DOHH2 (cell line): ENCODE measurements around the gene DPYSL5.

Source experiments
- CTCF ChIP-seq: fragments of 200-600 bp; sonication (generic); IDR thresholded peaks from one replicate; pipeline ENCODE4 v1.5.1; 2014; ENCODE audit warnings: antibody characterized with exemption, mild to moderate bottlenecking, low read depth, low read length; ENCODE audit not compliant: poor library complexity, severe bottlenecking
- EZH2phosphoT487 ChIP-seq: fragments of 200-600 bp; sonication (generic); IDR thresholded peaks from 2 replicates; pipeline ENCODE4 v1.6.1; 2017; ENCODE audit warnings: borderline replicate concordance, mild to moderate bottlenecking, antibody characterized with exemption, low read length, moderate library complexity, mixed read lengths

- TF ChIP-seq CTCF (no peak), EZH2phosphoT487 (no peak)
Observed at GRCh38 chr2:26952374-26952773, 104.4 kb downstream of the DPYSL5 start.
